SK-N-SH (cell line): Measurements from ENCODE around the gene PXDN. TPM values are rescaled to one million over a fixed set of nuclear protein-coding genes. Genes with fewer than 3 reads are reported as not detected.

Experiments
- CTCF ChIA-PET: fragments of 300-600, 350-600 bp; formaldehyde crosslinking; extraction: SDS; loops from one replicate; lab custom pipeline; 2021; lab: Yijun Ruan, JAX
- POLR2A ChIA-PET: fragments of 350-600 bp; sonication (Branson Sonifier 250); formaldehyde crosslinking; extraction: SDS; loops from one replicate; lab custom pipeline; 2020; ENCODE audit warnings: antibody characterized with exemption, inconsistent platforms; lab: Yijun Ruan, JAX
- DNase-seq: peaks from one replicate; pipeline ENCODE4 v3.0.0; 2012
- H2AFZ ChIP-seq: fragments of 200-600 bp; sonication (generic); 2 replicates; pipeline ENCODE4 v1.8.1; 2016; ENCODE audit warnings: antibody characterized with exemption, mild to moderate bottlenecking, low read depth
- H3F3A ChIP-seq: fragments of 200-600 bp; sonication (generic); replicated peaks from 2 replicates; pipeline ENCODE3; 2016; ENCODE audit warnings: antibody characterized with exemption, mild to moderate bottlenecking; ENCODE audit not compliant: insufficient read depth
- H3K27ac ChIP-seq, 2 experiments: fragments of 200-500 bp in 1 of 2; fragments of 200-600 bp in 1 of 2; sonication (Bioruptor generic) in 1 of 2; sonication (generic), shearing (Covaris generic) in 1 of 2; 2 replicates each; pipeline versions ENCODE4 v1.5.1 to v1.6.1; 2014 to 2016; ENCODE audit warnings: low read depth in 2 of 2, inconsistent platforms in 1 of 2, low read length in 1 of 2, mild to moderate bottlenecking in 1 of 2, mixed read lengths in 1 of 2
- H3K27me3 ChIP-seq: fragments of 200-600 bp; sonication (generic), shearing (Covaris generic); 2 replicates; pipeline ENCODE4 v1.6.1; 2016; ENCODE audit warnings: mixed run types; ENCODE audit not compliant: insufficient read depth
- H3K36me3 ChIP-seq, 2 experiments: fragments of 200-500 bp in 1 of 2; fragments of 200-600 bp in 1 of 2; sonication (Bioruptor generic) in 1 of 2; sonication (generic) in 1 of 2; replicated peaks in 1 of 2; 2 replicates each; pipeline versions ENCODE3 to v1.5.1; 2014 to 2016; ENCODE audit warnings: low read length in 1 of 2, mild to moderate bottlenecking in 1 of 2; ENCODE audit not compliant: insufficient read depth in 2 of 2, control insufficient read depth in 1 of 2
- H3K4me1 ChIP-seq, 2 experiments: fragments of 200-500 bp in 1 of 2; fragments of 200-600 bp in 1 of 2; sonication (Bioruptor generic) in 1 of 2; sonication (generic), shearing (Covaris generic) in 1 of 2; 2 replicates each; pipeline versions ENCODE4 v1.5.1 to v1.6.1; 2014 to 2016; ENCODE audit warnings: low read depth in 1 of 2, low read length in 1 of 2, mixed run types in 1 of 2; ENCODE audit not compliant: insufficient read depth in 2 of 2, control insufficient read depth in 1 of 2
- H3K4me2 ChIP-seq: fragments of 200-600 bp; sonication (generic), shearing (Covaris generic); 2 replicates; pipeline ENCODE4 v1.6.1; 2017; ENCODE audit warnings: mixed run types
- H3K4me3 ChIP-seq, 2 experiments: fragments of 200-500 bp in 1 of 2; fragments of 200-600 bp in 1 of 2; sonication (Bioruptor generic) in 1 of 2; sonication (generic), shearing (Covaris generic) in 1 of 2; 2 replicates each; pipeline versions ENCODE4 v1.5.1 to v1.8.1; 2014 to 2016; ENCODE audit warnings: low read depth in 2 of 2, inconsistent platforms in 1 of 2, low read length in 1 of 2, mild to moderate bottlenecking in 1 of 2, mixed read lengths in 1 of 2, moderate library complexity in 1 of 2
- H3K79me2 ChIP-seq: fragments of 200-600 bp; sonication (generic); 2 replicates; pipeline ENCODE4 v1.8.1; 2017; ENCODE audit warnings: mild to moderate bottlenecking; ENCODE audit not compliant: insufficient read depth
- H3K9ac ChIP-seq: fragments of 200-600 bp; sonication (generic); 2 replicates; pipeline ENCODE4 v1.6.1; 2017; ENCODE audit warnings: mixed run types
- H3K9me2 ChIP-seq: fragments of 200-600 bp; sonication (generic); 2 replicates; pipeline ENCODE4 v1.6.1; 2017; ENCODE audit warnings: mixed run types
- H3K9me3 ChIP-seq: fragments of 200-600 bp; sonication (generic); 2 replicates; pipeline ENCODE4 v1.6.1; 2017; ENCODE audit warnings: mixed run types, mild to moderate bottlenecking, moderate library complexity
- H4K20me1 ChIP-seq: fragments of 200-600 bp; sonication (generic); 2 replicates; pipeline ENCODE4 v1.6.1; 2017; ENCODE audit warnings: mild to moderate bottlenecking, mixed run types; ENCODE audit not compliant: insufficient read depth
- EZH2phosphoT487 ChIP-seq: fragments of 200-600 bp; sonication (generic); IDR thresholded peaks from 2 replicates; pipeline ENCODE4 v1.6.1; 2017; ENCODE audit warnings: low read depth, mixed run types, mild to moderate bottlenecking, antibody characterized with exemption, moderate library complexity, borderline replicate concordance
- FOXJ3 ChIP-seq: sonication (generic); formaldehyde crosslinking; IDR thresholded peaks from 2 replicates; pipeline ENCODE4 v1.5.1; 2020; ENCODE audit warnings: mild to moderate bottlenecking, missing genetic modification reagents
- GABPA ChIP-seq: IDR thresholded peaks from 2 replicates; pipeline ENCODE4 v1.4.0; 2012; ENCODE audit warnings: low read depth, mild to moderate bottlenecking
- MAX ChIP-seq: IDR thresholded peaks from 2 replicates; pipeline ENCODE4 v1.4.0; 2012; ENCODE audit warnings: low read depth
- RAD21 ChIP-seq: IDR thresholded peaks from 2 replicates; pipeline ENCODE4 v1.6.1; 2012; ENCODE audit warnings: mild to moderate bottlenecking, low read length
- REST ChIP-seq: IDR thresholded peaks from 2 replicates; pipeline ENCODE4 v1.6.1; 2012; ENCODE audit warnings: mild to moderate bottlenecking, low read depth, low read length, moderate library complexity
- ZBTB33 ChIP-seq: IDR thresholded peaks from 2 replicates; pipeline ENCODE4 v1.4.0; 2012; ENCODE audit warnings: low read depth, borderline replicate concordance
- WGBS: methylation state at CpG from one replicate; pipeline ENCODE4 v1.1.6; 2017; ENCODE audit warnings: low lambda C conversion rate; 5-methylcytosine and 5-hydroxymethylcytosine counted together
- polyA plus RNA-seq, 3 experiments: library from polyadenylated mRNA; depleted of rRNA; stranded (reverse); fragments of >200 nt; gene quantifications; 2 replicates each; pipeline ENCODE4 v1.2.3, GENCODE V29; 2012
- TF ChIP-seq, protein P1 (sequence below): fragments of 150-350 bp; IDR thresholded peaks from 2 replicates; pipeline ENCODE4 v1.6.1; 2016; ENCODE audit warnings: mild to moderate bottlenecking, low read depth, low read length

The PXDN gene
- polyA plus RNA-seq, 1 of the 3 experiments (the other 2 are of a cell fraction): 146 TPM

DNA sequence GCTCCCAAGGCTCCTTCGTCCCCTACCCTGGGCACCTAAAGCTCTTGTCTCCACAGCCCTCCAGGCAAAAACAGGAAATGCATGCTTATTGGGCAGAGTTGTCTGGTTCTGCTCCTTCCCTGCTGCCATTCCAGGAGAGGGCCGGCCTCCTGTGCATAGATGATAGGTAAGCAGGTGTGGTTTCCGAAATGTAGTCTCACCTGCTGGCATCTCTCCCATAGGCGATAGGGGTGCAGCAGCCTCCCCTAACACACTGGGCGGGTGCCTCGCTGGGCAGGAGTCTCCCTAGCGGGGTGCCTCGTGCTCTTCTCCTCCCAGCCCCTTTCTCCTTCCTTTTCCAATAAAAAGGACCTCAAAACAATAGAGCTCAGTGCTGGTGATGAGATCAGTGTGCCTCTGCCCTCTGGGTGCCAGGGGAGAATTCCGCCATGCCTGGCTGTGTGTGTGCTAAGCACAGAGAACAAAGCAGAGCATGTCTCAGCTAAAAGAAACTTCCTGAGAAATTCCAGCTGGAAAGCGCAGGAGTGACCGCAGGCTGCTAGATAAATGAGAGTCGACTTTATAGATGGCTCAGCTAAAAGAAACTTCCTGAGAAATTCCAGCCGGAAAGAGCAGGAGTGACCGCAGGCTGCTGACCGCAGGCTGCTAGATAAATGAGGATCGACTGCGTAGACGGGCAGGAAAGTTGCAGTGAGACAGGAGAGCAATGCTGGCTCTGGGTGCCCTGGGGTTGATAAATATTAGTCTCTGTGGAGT lies 11.3 kb upstream of the PXDN start (continued):
- TF ChIP-seq RAD21: no peak

GRCh38 chr2:1754461-1755170 lies 10.3 kb upstream of the PXDN start:
- H3K27me3 ChIP-seq: no peaks in the 10 kb centered on the region
- no peak for DNase-seq
- no peaks in the 10 kb centered on the region for H3K9me3 ChIP-seq
- peaks cover 5% of the 10 kb centered on the region for H3F3A ChIP-seq
- no peaks in the 10 kb centered on the region for H4K20me1 ChIP-seq
- 73% methylated on average over 14 of the region's 16 CpGs for WGBS
- H3K36me3 ChIP-seq: no peaks in the 10 kb centered on the region
- H2AFZ ChIP-seq: no peak overlapping the region
- ChIA-PET POLR2A (no interaction called here), CTCF (interaction anchor here (1.3 to 9.4 kb wide), 5 partner anchors 12 to 203 kb away, joined by 3 to 122 read pairs (median 14); no protein-coding TSS in a partner anchor)
- no peak overlapping the region for H3K27ac ChIP-seq
- H3K79me2 ChIP-seq: no peaks in the 10 kb centered on the region
- no peak overlapping the region for H3K4me2 ChIP-seq
- H3K9me2 ChIP-seq: no peaks in the 10 kb centered on the region
- H3K9ac ChIP-seq: no peak overlapping the region
- H3K4me1 ChIP-seq: peaks cover 4 to 25% of the 10 kb centered on the region in 2 experiments; a peak in 2 of 4 replicates
- TF ChIP-seq REST (0 out of 2 replicates have a peak, but pooled peaks have one; percentile 43), FOXJ3 (no peak)
- H3K4me3 ChIP-seq: no peak overlapping the region; a peak in 1 of 4 replicates

DNA sequence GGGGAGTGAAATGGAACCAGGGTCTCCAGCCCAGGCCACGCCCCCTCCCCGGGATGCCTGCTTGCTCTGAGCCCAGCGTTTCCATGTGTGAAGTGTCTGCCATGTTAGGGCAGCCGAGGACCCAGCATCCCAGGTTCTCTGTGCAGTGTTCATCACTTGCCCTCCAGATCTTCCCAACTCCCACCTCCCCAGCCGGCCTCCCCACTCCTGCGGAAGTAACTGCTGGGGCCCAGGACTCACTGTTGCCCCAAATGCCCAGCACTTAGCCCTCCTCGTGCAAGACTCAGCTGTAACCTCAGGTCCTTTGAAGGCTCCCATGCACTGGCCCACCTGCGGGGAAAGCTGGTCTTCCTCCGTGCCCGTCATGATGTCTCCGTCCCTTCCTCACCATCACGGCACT lies 9.7 kb upstream of the PXDN start:
- Histone ChIP-seq H2AFZ (no peak overlapping the region), H4K20me1 (no peaks in the 10 kb centered on the region), H3K4me3 (no peak overlapping the region), H3K27me3 (no peaks in the 10 kb centered on the region), H3F3A (peaks cover 5% of the 10 kb centered on the region), H3K4me2 (no peak overlapping the region), H3K79me2 (no peaks in the 10 kb centered on the region), H3K9me3 (no peaks in the 10 kb centered on the region), H3K9me2 (no peaks in the 10 kb centered on the region), H3K9ac (no peak overlapping the region), H3K27ac (no peak overlapping the region), H3K36me3 (no peaks in the 10 kb centered on the region), H3K4me1 (peaks cover 4 to 25% of the 10 kb centered on the region in 2 experiments; a peak in 2 of 4 replicates)
- TF ChIP-seq EZH2phosphoT487 (no peak), MAX (no peak), GABPA (no peak), ZBTB33 (no peak)
- TF ChIP-seq, protein P1, sequence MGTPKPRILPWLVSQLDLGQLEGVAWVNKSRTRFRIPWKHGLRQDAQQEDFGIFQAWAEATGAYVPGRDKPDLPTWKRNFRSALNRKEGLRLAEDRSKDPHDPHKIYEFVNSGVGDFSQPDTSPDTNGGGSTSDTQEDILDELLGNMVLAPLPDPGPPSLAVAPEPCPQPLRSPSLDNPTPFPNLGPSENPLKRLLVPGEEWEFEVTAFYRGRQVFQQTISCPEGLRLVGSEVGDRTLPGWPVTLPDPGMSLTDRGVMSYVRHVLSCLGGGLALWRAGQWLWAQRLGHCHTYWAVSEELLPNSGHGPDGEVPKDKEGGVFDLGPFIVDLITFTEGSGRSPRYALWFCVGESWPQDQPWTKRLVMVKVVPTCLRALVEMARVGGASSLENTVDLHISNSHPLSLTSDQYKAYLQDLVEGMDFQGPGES: no peak
- POLR2A ChIA-PET: no interaction called here
- WGBS: 50% methylated on average over 12 of the region's 12 CpGs
- no peak for DNase-seq
- CTCF ChIA-PET: interaction anchor here (1.3 to 9.4 kb wide), 4 partner anchors 13 to 203 kb away, joined by 3 to 122 read pairs (median 64); no protein-coding TSS in a partner anchor
